HepG2 (cell line): ENCODE results near the gene ACTR3. TPM values are rescaled to one million over a fixed set of nuclear protein-coding genes. Genes with fewer than 3 reads are reported as not detected.

Experiments used
- ATF3 ChIP-seq: sonication (generic); formaldehyde crosslinking; IDR thresholded peaks from 2 replicates; pipeline ENCODE4 v1.4.0; 2020; ENCODE audit warnings: missing genetic modification reagents
- BHLHE40 ChIP-seq: IDR thresholded peaks from 2 replicates; pipeline ENCODE4 v1.6.1; 2011; ENCODE audit warnings: low read length, improper control_type of control experiment
- FOXP1 ChIP-seq, 2 experiments: fragments of 450-650 bp in 1 of 2; IDR thresholded peaks; 2 replicates each; pipeline ENCODE4 v1.6.1; 2017 to 2018; ENCODE audit warnings: antibody characterized with exemption in 1 of 2
- LBX2 ChIP-seq: sonication (generic); formaldehyde crosslinking; IDR thresholded peaks from 2 replicates; pipeline ENCODE4 v1.5.0; 2020; ENCODE audit warnings: missing genetic modification reagents, mild to moderate bottlenecking, borderline replicate concordance
- REXO4 ChIP-seq: sonication (generic); formaldehyde crosslinking; IDR thresholded peaks from 2 replicates; pipeline ENCODE4 v1.8.0; 2022; ENCODE audit warnings: missing genetic modification reagents, mild to moderate bottlenecking, borderline replicate concordance
- ZBTB1 ChIP-seq: sonication (generic); formaldehyde crosslinking; IDR thresholded peaks from 2 replicates; pipeline ENCODE4 v1.4.0; 2020; ENCODE audit warnings: missing genetic modification reagents, borderline replicate concordance
- ZNF121 ChIP-seq: sonication (generic); formaldehyde crosslinking; IDR thresholded peaks from 2 replicates; pipeline ENCODE4 v1.5.0; 2020; ENCODE audit warnings: mild to moderate bottlenecking, missing genetic modification reagents
- ZNF292 ChIP-seq: sonication (generic); formaldehyde crosslinking; IDR thresholded peaks from 2 replicates; pipeline ENCODE4 v1.8.1; 2022; ENCODE audit warnings: mild to moderate bottlenecking, low read depth, missing genetic modification reagents, borderline replicate concordance
- ZNF296 ChIP-seq: sonication (generic); formaldehyde crosslinking; conservative IDR thresholded peaks from 2 replicates; pipeline ENCODE4 v1.5.0; 2020; ENCODE audit warnings: mild to moderate bottlenecking, missing genetic modification reagents
- ZNF432 ChIP-seq: sonication (generic); formaldehyde crosslinking; IDR thresholded peaks from 2 replicates; pipeline ENCODE4 v1.5.0; 2020; ENCODE audit warnings: missing genetic modification reagents, mild to moderate bottlenecking, borderline replicate concordance
- ZNF543 ChIP-seq: sonication (generic); formaldehyde crosslinking; IDR thresholded peaks from 2 replicates; pipeline ENCODE4 v1.4.0; 2020; ENCODE audit warnings: mild to moderate bottlenecking, missing genetic modification reagents
- ZNF660 ChIP-seq: sonication (generic); formaldehyde crosslinking; IDR thresholded peaks from 2 replicates; pipeline ENCODE4 v1.5.1; 2020; ENCODE audit warnings: mild to moderate bottlenecking, low read depth, missing genetic modification reagents, borderline replicate concordance
- ZNF691 ChIP-seq: sonication (generic); formaldehyde crosslinking; IDR thresholded peaks from 2 replicates; pipeline ENCODE4 v1.4.0; 2020; ENCODE audit warnings: missing genetic modification reagents, low read depth, mild to moderate bottlenecking, borderline replicate concordance
- ZNF704 ChIP-seq: sonication (generic); formaldehyde crosslinking; IDR thresholded peaks from 2 replicates; pipeline ENCODE4 v1.8.1; 2023; ENCODE audit warnings: mild to moderate bottlenecking, inconsistent platforms, moderate library complexity, missing genetic modification reagents, borderline replicate concordance
- polyA plus RNA-seq, 8 experiments: library from polyadenylated mRNA; depleted of rRNA in 3 of 8; stranded (reverse) in 7 of 8; unstranded in 1 of 8; fragments of >200 nt; fragmentation: Illumina TruSeq in 4 of 8; extraction: Trizol in 4 of 8; gene quantifications; 2 replicates each; pipeline versions ENCODE4 v1.2.1 to v1.2.3, GENCODE V29; 2011 to 2016; ENCODE audit warnings: low read depth in 4 of 8, missing spikeins in 1 of 8, mixed read lengths in 1 of 8; ENCODE audit not compliant: insufficient read depth in 1 of 8
- total RNA-seq, 5 experiments: library from RNA; depleted of rRNA; stranded (reverse); fragments of >200 nt; fragmentation: Illumina TruSeq; extraction: Trizol; gene quantifications; 2 replicates each; pipeline ENCODE4 v1.2.3, GENCODE V29; 2016; ENCODE audit warnings: low read depth in 1 of 5
- TF ChIP-seq, protein P1 (sequence below): sonication (generic); formaldehyde crosslinking; IDR thresholded peaks from 2 replicates; pipeline ENCODE4 v1.4.0; 2020; ENCODE audit warnings: mild to moderate bottlenecking, low read depth, missing genetic modification reagents

Gene ACTR3
- total and polyA plus RNA-seq, 2 of the 13 experiments (the other 11 are each of a cell fraction or from before 2014, with no cell fraction given), result 123 to 225 TPM

- TF ChIP-seq ATF3 (no peak), ZNF660 (CRISPR knock-in tag) (no peak), REXO4 (CRISPR knock-in tag) (no peak), FOXP1 (IDR thresholded peaks at IDR 0.05) (no peak), FOXP1 (CRISPR knock-in tag; IDR thresholded peaks at IDR 0.05) (no peak), ZNF543 (no peak), BHLHE40 (0 out of 2 replicates have a peak, but pooled peaks have one; percentile 5), ZNF121 (no peak), ZNF296 (CRISPR knock-in tag) (0 out of 2 replicates have a peak, but pooled peaks have one; percentile 42), ZBTB1 (CRISPR knock-in tag) (no peak), ZNF691 (CRISPR knock-in tag) (no peak), ZNF432 (CRISPR knock-in tag) (no peak), LBX2 (CRISPR knock-in tag) (no peak), ZNF704 (CRISPR knock-in tag) (no peak), ZNF292 (no peak)
- TF ChIP-seq, protein P1, sequence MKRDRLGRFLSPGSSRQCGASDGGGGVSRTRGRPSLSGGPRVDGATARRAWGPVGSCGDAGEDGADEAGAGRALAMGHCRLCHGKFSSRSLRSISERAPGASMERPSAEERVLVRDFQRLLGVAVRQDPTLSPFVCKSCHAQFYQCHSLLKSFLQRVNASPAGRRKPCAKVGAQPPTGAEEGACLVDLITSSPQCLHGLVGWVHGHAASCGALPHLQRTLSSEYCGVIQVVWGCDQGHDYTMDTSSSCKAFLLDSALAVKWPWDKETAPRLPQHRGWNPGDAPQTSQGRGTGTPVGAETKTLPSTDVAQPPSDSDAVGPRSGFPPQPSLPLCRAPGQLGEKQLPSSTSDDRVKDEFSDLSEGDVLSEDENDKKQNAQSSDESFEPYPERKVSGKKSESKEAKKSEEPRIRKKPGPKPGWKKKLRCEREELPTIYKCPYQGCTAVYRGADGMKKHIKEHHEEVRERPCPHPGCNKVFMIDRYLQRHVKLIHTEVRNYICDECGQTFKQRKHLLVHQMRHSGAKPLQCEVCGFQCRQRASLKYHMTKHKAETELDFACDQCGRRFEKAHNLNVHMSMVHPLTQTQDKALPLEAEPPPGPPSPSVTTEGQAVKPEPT (CRISPR knock-in tag), result no peak; the same call in 1 of the 2 replicates
Measured at GRCh38 chr2:113977060-113977659, 87.3 kb downstream of the ACTR3 start (continued).
